ENCODE data around the gene ADRA2B.

DNA sequence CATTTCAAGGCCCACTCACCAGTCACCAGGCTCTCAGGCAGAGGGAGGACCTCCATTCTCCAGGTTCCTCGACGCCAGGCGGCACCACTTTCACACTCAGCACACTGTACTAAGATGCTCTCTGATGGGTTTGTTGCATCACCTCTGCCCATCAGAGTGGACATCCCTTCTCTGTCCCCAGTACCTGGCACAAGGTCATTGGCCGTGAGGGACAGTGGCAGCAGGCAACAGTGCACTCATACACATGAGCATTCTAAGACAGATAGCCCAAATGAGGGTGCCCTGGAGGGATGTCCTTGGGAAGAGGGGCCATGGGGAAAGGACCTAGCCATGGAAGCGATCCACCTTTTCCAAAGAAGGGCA lies 3.0 kb upstream of the ADRA2B start:
- no peak for TF ChIP-seq NPAS2 (CRISPR knock-in tag; IDR thresholded peaks at IDR 0.05; ENCODE audit: borderline replicate concordance)
- no peak for TF ChIP-seq CTCF (IDR thresholded peaks at IDR 0.05)
- TF ChIP-seq POLR2AphosphoS2 (conservative IDR thresholded peaks at IDR 0.05; ENCODE audit: low read length): no peak
- TF ChIP-seq SREBF2 (IDR thresholded peaks at IDR 0.05): no peak
